HG02678 (cell line): ENCODE measurements around the gene IDE.
"Not testable (repeated sequence)": the region's sequence is repeated elsewhere in the genome, so short reads cannot be mapped to it uniquely, and the experiment has no call there.

Experiments
- ATAC-seq: cut with Tn5 transposase; IDR thresholded peaks from one replicate; pipeline ENCODE4 v1.9.1; 2021; ENCODE audit warnings: mild to moderate bottlenecking, moderate library complexity; ENCODE audit not compliant: unreplicated experiment

The IDE gene

GRCh38 chr10:92493362-92493761 is 80.5 kb downstream of the IDE start:
- ATAC-seq, result no peak

- no peak for ATAC-seq
Observed at GRCh38 chr10:92492748-92493240, 81.1 kb downstream of the IDE start.

- no peak for ATAC-seq
Observed at GRCh38 chr10:92490387-92490786, 83.5 kb downstream of the IDE start.

GRCh38 chr10:92486637-92487036 is 87.3 kb downstream of the IDE start:
- ATAC-seq, result no peak

- no peak for ATAC-seq
Observed at GRCh38 chr10:92483539-92483938, 90.4 kb downstream of the IDE start.

- no peak for ATAC-seq
Observed at GRCh38 chr10:92480413-92480812, 93.5 kb downstream of the IDE start.

- no peak for ATAC-seq
Observed at GRCh38 chr10:92479547-92479946, 94.3 kb downstream of the IDE start.

- ATAC-seq, result no peak
Observed at GRCh38 chr10:92478536-92478935, 95.4 kb downstream of the IDE start.

GRCh38 chr10:92475357-92475868 is 98.5 kb downstream of the IDE start:
- no peak for ATAC-seq

GRCh38 chr10:92470026-92470425 is 103.9 kb downstream of the IDE start:
- no peak for ATAC-seq

- ATAC-seq, result no peak
Observed at GRCh38 chr10:92464364-92464763, 109.5 kb downstream of the IDE start.

- ATAC-seq, result no peak
Observed at GRCh38 chr10:92463582-92463981, 110.3 kb downstream of the IDE start.

GRCh38 chr10:92454955-92455354 is 118.9 kb downstream of the IDE start:
- ATAC-seq, result not testable (repeated sequence)

GRCh38 chr10:92452313-92452712 is 121.6 kb downstream of the IDE start:
- ATAC-seq, result no peak

GRCh38 chr10:92451431-92451830 is 122.5 kb downstream of the IDE start:
- no peak for ATAC-seq

- ATAC-seq, result no peak
Observed at GRCh38 chr10:92450896-92451295, 123.0 kb downstream of the IDE start.

- ATAC-seq, result no peak
Observed at GRCh38 chr10:92440578-92440977, 133.3 kb downstream of the IDE start.

- no peak for ATAC-seq
Observed at GRCh38 chr10:92438220-92438619, 135.7 kb downstream of the IDE start.

GRCh38 chr10:92436611-92437010 is 137.3 kb downstream of the IDE start:
- ATAC-seq, result no peak

- not testable (repeated sequence) for ATAC-seq
Observed at GRCh38 chr10:92436065-92436464, 137.8 kb downstream of the IDE start.

GRCh38 chr10:92434385-92434784 is 139.5 kb downstream of the IDE start:
- no peak for ATAC-seq

- ATAC-seq, result no peak
Observed at GRCh38 chr10:92432596-92432995, 141.3 kb downstream of the IDE start.

- no peak for ATAC-seq
Observed at GRCh38 chr10:92430103-92430502, 143.8 kb downstream of the IDE start.
